ENCODE measurements around the gene AREL1.

DNA sequence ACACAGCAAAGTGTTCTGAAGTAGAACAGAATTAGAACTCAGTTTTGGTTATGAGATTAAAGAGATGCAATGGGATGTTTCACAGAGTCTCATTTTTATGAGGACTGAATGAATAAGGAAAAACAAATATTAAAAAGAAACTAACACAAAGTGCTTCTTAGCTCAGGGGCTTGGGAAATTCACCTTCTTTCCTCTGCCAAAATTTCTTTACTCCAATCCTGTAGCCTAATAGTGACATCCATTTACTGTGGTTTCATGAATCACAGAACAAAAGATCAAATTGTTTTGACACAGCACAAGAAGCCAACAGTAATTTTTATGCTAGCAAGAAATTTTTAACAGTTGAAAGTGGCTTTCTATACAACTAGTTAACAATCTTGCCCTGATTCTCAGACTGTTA is 37.7 kb downstream of the AREL1 start:
- TF ChIP-seq RAD21 (IDR thresholded peaks at IDR 0.05; ENCODE audit: insufficient read depth, low read depth, low read length) (no peak), POLR2AphosphoS5 (IDR thresholded peaks at IDR 0.05; ENCODE audit: low read length) (no peak), RFX5 (IDR thresholded peaks at IDR 0.05; ENCODE audit: low read depth, low read length) (no peak), RAD51 (IDR thresholded peaks at IDR 0.05) (no peak), EP300 (IDR thresholded peaks at IDR 0.05; ENCODE audit: borderline replicate concordance in 1 of 2, control insufficient read depth in 1 of 2, low read depth in 2 of 2, low read length in 2 of 2) (no peak), MYC (IDR thresholded peaks at IDR 0.05; ENCODE audit: insufficient read depth, insufficient read length, insufficient replicate concordance, low read length, severe bottlenecking) (no peak), NRF1 (conservative IDR thresholded peaks at IDR 0.05; ENCODE audit: low read depth, low read length) (no peak), POLR2A (IDR thresholded peaks at IDR 0.05; ENCODE audit: low read depth, low read length) (no peak)
- TF ChIP-seq, protein P1, sequence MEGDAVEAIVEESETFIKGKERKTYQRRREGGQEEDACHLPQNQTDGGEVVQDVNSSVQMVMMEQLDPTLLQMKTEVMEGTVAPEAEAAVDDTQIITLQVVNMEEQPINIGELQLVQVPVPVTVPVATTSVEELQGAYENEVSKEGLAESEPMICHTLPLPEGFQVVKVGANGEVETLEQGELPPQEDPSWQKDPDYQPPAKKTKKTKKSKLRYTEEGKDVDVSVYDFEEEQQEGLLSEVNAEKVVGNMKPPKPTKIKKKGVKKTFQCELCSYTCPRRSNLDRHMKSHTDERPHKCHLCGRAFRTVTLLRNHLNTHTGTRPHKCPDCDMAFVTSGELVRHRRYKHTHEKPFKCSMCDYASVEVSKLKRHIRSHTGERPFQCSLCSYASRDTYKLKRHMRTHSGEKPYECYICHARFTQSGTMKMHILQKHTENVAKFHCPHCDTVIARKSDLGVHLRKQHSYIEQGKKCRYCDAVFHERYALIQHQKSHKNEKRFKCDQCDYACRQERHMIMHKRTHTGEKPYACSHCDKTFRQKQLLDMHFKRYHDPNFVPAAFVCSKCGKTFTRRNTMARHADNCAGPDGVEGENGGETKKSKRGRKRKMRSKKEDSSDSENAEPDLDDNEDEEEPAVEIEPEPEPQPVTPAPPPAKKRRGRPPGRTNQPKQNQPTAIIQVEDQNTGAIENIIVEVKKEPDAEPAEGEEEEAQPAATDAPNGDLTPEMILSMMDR (IDR thresholded peaks at IDR 0.05 in 2 of 3, conservative IDR thresholded peaks at IDR 0.05 in 1 of 3; ENCODE audit: control insufficient read depth in 2 of 3, extremely low read depth in 1 of 3, insufficient read depth in 1 of 3, low read depth in 3 of 3, low read length in 3 of 3): no peak
- TF ChIP-seq, protein P2, sequence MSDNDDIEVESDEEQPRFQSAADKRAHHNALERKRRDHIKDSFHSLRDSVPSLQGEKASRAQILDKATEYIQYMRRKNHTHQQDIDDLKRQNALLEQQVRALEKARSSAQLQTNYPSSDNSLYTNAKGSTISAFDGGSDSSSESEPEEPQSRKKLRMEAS (IDR thresholded peaks at IDR 0.05; ENCODE audit: low read depth, low read length): no peak
- TF ChIP-seq, protein P3, sequence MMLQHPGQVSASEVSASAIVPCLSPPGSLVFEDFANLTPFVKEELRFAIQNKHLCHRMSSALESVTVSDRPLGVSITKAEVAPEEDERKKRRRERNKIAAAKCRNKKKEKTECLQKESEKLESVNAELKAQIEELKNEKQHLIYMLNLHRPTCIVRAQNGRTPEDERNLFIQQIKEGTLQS (IDR thresholded peaks at IDR 0.05; ENCODE audit: borderline replicate concordance, extremely low read depth, low read depth, low read length): no peak

Data from GM12878 (cell line).